Glutamatergic neuron (in vitro differentiated cells): Measurements from ENCODE around the gene GNPAT. TPM values are rescaled to one million over a fixed set of nuclear protein-coding genes. Genes with fewer than 3 reads are reported as not detected.

ENCODE experiments used
- DNase-seq: peaks from one replicate; pipeline ENCODE4 v3.0.0; 2022
- H3K27ac Mint-ChIP-seq: one replicate; pipeline ENCODE4 v1.8.0; 2020; ENCODE audit warnings: mild to moderate bottlenecking, mixed read lengths, inconsistent platforms; ENCODE audit not compliant: unreplicated experiment
- H3K27me3 Mint-ChIP-seq: one replicate; pipeline ENCODE4 v1.8.0; 2020; ENCODE audit warnings: mild to moderate bottlenecking, moderate library complexity, mixed read lengths, inconsistent platforms; ENCODE audit not compliant: unreplicated experiment
- H3K36me3 Mint-ChIP-seq: one replicate; pipeline ENCODE4 v1.8.0; 2020; ENCODE audit warnings: mild to moderate bottlenecking, mixed read lengths, inconsistent platforms; ENCODE audit not compliant: unreplicated experiment
- H3K4me1 Mint-ChIP-seq: one replicate; pipeline ENCODE4 v1.8.0; 2020; ENCODE audit warnings: mild to moderate bottlenecking, low read depth, mixed read lengths, inconsistent platforms; ENCODE audit not compliant: unreplicated experiment
- H3K4me3 Mint-ChIP-seq: one replicate; pipeline ENCODE4 v1.8.0; 2020; ENCODE audit warnings: mild to moderate bottlenecking, mixed read lengths, inconsistent platforms; ENCODE audit not compliant: unreplicated experiment
- H3K9me3 Mint-ChIP-seq: one replicate; pipeline ENCODE4 v1.8.0; 2020; ENCODE audit warnings: mild to moderate bottlenecking, moderate library complexity, mixed read lengths, inconsistent platforms; ENCODE audit not compliant: unreplicated experiment
- CTCF ChIP-seq: fragments of 200-600 bp; sonication (generic); IDR thresholded peaks from one replicate; pipeline ENCODE4 v1.5.0; 2021; ENCODE audit not compliant: partially characterized antibody, unreplicated experiment
- total RNA-seq: library from RNA; stranded (reverse); fragmentation: NEBNext Ultra II Directional; extraction: Animal tissue kit (Norgen Biotek cat#: 25700); gene quantifications from one replicate; pipeline ENCODE4 v1.2.1, GENCODE V29; 2021; ENCODE audit not compliant: unreplicated experiment

The GNPAT gene
- total RNA-seq, 1 donor from 2014 or later: 53.9 TPM

- Mint-ChIP-seq H3K36me3 (no peaks in the 10 kb centered on the region), H3K4me1 (no peaks in the 10 kb centered on the region), H3K4me3 (no peak overlapping the region), H3K27ac (no peak overlapping the region), H3K27me3 (peaks cover 7% of the 10 kb centered on the region), H3K9me3 (no peaks in the 10 kb centered on the region)
- no peak for DNase-seq
- TF ChIP-seq CTCF: no peak
These were observed 46.0 kb upstream of the GNPAT start for GRCh38 chr1:231194843-231195516.

- no peak for TF ChIP-seq CTCF
- Mint-ChIP-seq H3K9me3 (peaks cover 2% of the 10 kb centered on the region), H3K27me3 (peaks cover 7% of the 10 kb centered on the region)
These were observed 44.7 kb upstream of the GNPAT start for GRCh38 chr1:231196307-231196706.

GRCh38 chr1:231196728-231197127 is 44.3 kb upstream of the GNPAT start:
- Mint-ChIP-seq H3K27me3 (peaks cover 8% of the 10 kb centered on the region), H3K9me3 (peaks cover 2% of the 10 kb centered on the region), H3K4me1 (no peaks in the 10 kb centered on the region), H3K36me3 (no peaks in the 10 kb centered on the region), H3K27ac (no peak overlapping the region), H3K4me3 (no peak overlapping the region)
- no peak for TF ChIP-seq CTCF
- DNase-seq: no peak

More at GRCh38 chr1:231196307-231196706, 44.7 kb upstream of the GNPAT start:
- Mint-ChIP-seq H3K27ac (no peak overlapping the region), H3K4me1 (no peaks in the 10 kb centered on the region), H3K4me3 (no peak overlapping the region), H3K36me3 (no peaks in the 10 kb centered on the region)
- no peak for DNase-seq

- Mint-ChIP-seq H3K4me1 (no peaks in the 10 kb centered on the region), H3K9me3 (peaks cover 2% of the 10 kb centered on the region), H3K4me3 (no peak overlapping the region), H3K27ac (no peak overlapping the region), H3K36me3 (no peaks in the 10 kb centered on the region), H3K27me3 (peaks cover 10% of the 10 kb centered on the region)
- TF ChIP-seq CTCF: no peak
- no peak for DNase-seq
These were observed 41.1 kb upstream of the GNPAT start for GRCh38 chr1:231199868-231200267.

GRCh38 chr1:231200388-231201031 is 40.5 kb upstream of the GNPAT start:
- peaks cover 2% of the 10 kb centered on the region for H3K9me3 Mint-ChIP-seq
- no peak overlapping the region for H3K27ac Mint-ChIP-seq
- no peaks in the 10 kb centered on the region for H3K4me1 Mint-ChIP-seq
- TF ChIP-seq CTCF: no peak
- peaks cover 13% of the 10 kb centered on the region for H3K27me3 Mint-ChIP-seq
- no peak for DNase-seq
- no peaks in the 10 kb centered on the region for H3K36me3 Mint-ChIP-seq
- no peak overlapping the region for H3K4me3 Mint-ChIP-seq
